ENCODE results near the gene PTDSS2.

The PTDSS2 gene

GRCh38 chr11:471468-472145 lies 21.5 kb downstream of the PTDSS2 start:
- no peak for DNase-seq

- DNase-seq = no peak
These were observed 22.2 kb downstream of the PTDSS2 start for GRCh38 chr11:472272-472671.

GRCh38 chr11:472816-473215 lies 22.7 kb downstream of the PTDSS2 start:
- DNase-seq = no peak

- DNase-seq = no peak
These were observed 23.3 kb downstream of the PTDSS2 start for GRCh38 chr11:473415-473814.

- no peak for DNase-seq
These were observed 24.1 kb downstream of the PTDSS2 start for GRCh38 chr11:473962-474785.

GRCh38 chr11:474914-475506 lies 24.9 kb downstream of the PTDSS2 start:
- DNase-seq = no peak

- DNase-seq = no peak
These were observed 25.9 kb downstream of the PTDSS2 start for GRCh38 chr11:475941-476340.

- DNase-seq = no peak
These were observed 26.3 kb downstream of the PTDSS2 start for GRCh38 chr11:476416-476815.

GRCh38 chr11:477052-477715 lies 27.1 kb downstream of the PTDSS2 start:
- no peak for DNase-seq

GRCh38 chr11:479311-479710 lies 29.2 kb downstream of the PTDSS2 start:
- DNase-seq = no peak

GRCh38 chr11:484616-485015 lies 34.5 kb downstream of the PTDSS2 start:
- no peak for DNase-seq

- DNase-seq = no peak
These were observed 36.1 kb downstream of the PTDSS2 start for GRCh38 chr11:486189-486588.

GRCh38 chr11:487571-488021 lies 37.5 kb downstream of the PTDSS2 start:
- no peak for DNase-seq

- no peak for DNase-seq
These were observed 38.0 kb downstream of the PTDSS2 start for GRCh38 chr11:488062-488461.

- DNase-seq = no peak
These were observed 38.5 kb downstream of the PTDSS2 start for GRCh38 chr11:488579-488978.

GRCh38 chr11:488992-489391 lies 38.9 kb downstream of the PTDSS2 start:
- no peak for DNase-seq

GRCh38 chr11:489610-490185 lies 39.6 kb downstream of the PTDSS2 start:
- no peak for DNase-seq

GRCh38 chr11:490186-490929 lies 40.3 kb downstream of the PTDSS2 start:
- no peak for DNase-seq

GRCh38 chr11:490930-491260 lies 40.8 kb downstream of the PTDSS2 start:
- DNase-seq = no peak

- DNase-seq = no peak
These were observed 41.3 kb downstream of the PTDSS2 start for GRCh38 chr11:491358-491757.

- DNase-seq = no peak
These were observed 42.5 kb downstream of the PTDSS2 start for GRCh38 chr11:492427-493226.

Data from KG1 (cell line).